Fibroblast of lung (primary cell): ENCODE results near the gene BAMBI. TPM values are rescaled to one million over a fixed set of nuclear protein-coding genes. Genes with fewer than 3 reads are reported as not detected.
A peak's percentile ranks its signal among the peaks of the same experiment; 100 is the strongest.

Experiments
- DNase-seq, 2 donors: peaks; one replicate each; pipeline versions ENCODE4 v3.0.0 to v3.0.0-alpha.2; 2010; ENCODE audit warnings: low read depth in 2 of 2
- H2AFZ ChIP-seq: 2 replicates; pipeline ENCODE4 v1.5.1; 2012; ENCODE audit warnings: low read length, control low read depth, inconsistent platforms
- H3K27ac ChIP-seq: 2 replicates; pipeline ENCODE4 v1.5.1; 2011; ENCODE audit warnings: low read length, control low read depth; ENCODE audit not compliant: insufficient read depth
- H3K27me3 ChIP-seq: 2 replicates; pipeline ENCODE4 v1.5.1; 2011; ENCODE audit warnings: mild to moderate bottlenecking, low read length; ENCODE audit not compliant: control insufficient read depth, insufficient read depth
- H3K36me3 ChIP-seq: 2 replicates; pipeline ENCODE4 v1.5.1; 2011; ENCODE audit warnings: low read length; ENCODE audit not compliant: control insufficient read depth, insufficient read depth
- H3K4me1 ChIP-seq: 2 replicates; pipeline ENCODE4 v1.5.1; 2011; ENCODE audit warnings: low read length; ENCODE audit not compliant: control insufficient read depth, insufficient read depth; ENCODE audit errors: extremely low read depth
- H3K4me2 ChIP-seq: 2 replicates; pipeline ENCODE4 v1.5.1; 2011; ENCODE audit warnings: low read length, control low read depth; ENCODE audit not compliant: insufficient read depth; ENCODE audit errors: extremely low read depth
- H3K4me3 ChIP-seq, 4 experiments: fragments of 200-600 bp in 1 of 4; sonication (generic) in 1 of 4; replicated peaks in 1 of 4; 2 replicates each; pipeline ENCODE4 v1.5.1; 2011 to 2016; ENCODE audit warnings: low read length in 4 of 4, low read depth in 3 of 4, mild to moderate bottlenecking in 3 of 4, control low read depth in 2 of 4, inconsistent platforms in 1 of 4, mixed read lengths in 1 of 4; ENCODE audit not compliant: insufficient read depth in 1 of 4; ENCODE audit errors: control extremely low read depth in 1 of 4
- H3K79me2 ChIP-seq: 2 replicates; pipeline ENCODE4 v1.5.1; 2012; ENCODE audit warnings: mild to moderate bottlenecking, low read length, inconsistent platforms; ENCODE audit not compliant: control insufficient read depth, insufficient read depth
- H3K9ac ChIP-seq: 2 replicates; pipeline ENCODE4 v1.5.1; 2011; ENCODE audit warnings: mild to moderate bottlenecking, low read length, control low read depth; ENCODE audit not compliant: insufficient read depth
- H3K9me3 ChIP-seq: 2 replicates; pipeline ENCODE4 v1.5.1; 2012; ENCODE audit warnings: low read depth, low read length; ENCODE audit not compliant: control insufficient read depth, insufficient read depth
- H4K20me1 ChIP-seq: 2 replicates; pipeline ENCODE4 v1.5.1; 2011; ENCODE audit warnings: low read length; ENCODE audit not compliant: control insufficient read depth, insufficient read depth; ENCODE audit errors: extremely low read depth
- CTCF ChIP-seq, 2 donors: IDR thresholded peaks in 1 of 2; conservative IDR thresholded peaks in 1 of 2; 1 replicate in 1 of 2; 2 replicates in 1 of 2; pipeline ENCODE4 v1.5.1; 2011 to 2012; ENCODE audit warnings: low read length in 2 of 2, control low read depth in 1 of 2, inconsistent platforms in 1 of 2, low read depth in 1 of 2, mild to moderate bottlenecking in 1 of 2
- EZH2 ChIP-seq: IDR thresholded peaks from 2 replicates; pipeline ENCODE4 v1.5.1; 2012; ENCODE audit warnings: low read length, control low read depth, mild to moderate bottlenecking; ENCODE audit errors: missing control alignments
- polyA plus RNA-seq, 2 donors: library from polyadenylated mRNA; depleted of rRNA in 1 of 2; stranded (reverse) in 1 of 2; unstranded in 1 of 2; fragments of >200 nt; gene quantifications; 2 replicates each; pipeline ENCODE4 v1.2.1, GENCODE V29; 2011 to 2012; ENCODE audit warnings: missing spikeins in 1 of 2
- total RNA-seq: library from RNA; depleted of rRNA; stranded (reverse); fragments of >200 nt; gene quantifications from 2 replicates; pipeline ENCODE4 v1.2.1, GENCODE V29; 2014

The BAMBI gene
- total and polyA plus RNA-seq, 2 donors (not counting 1 experiment from before 2014, with no cell fraction given): 4.6 to 17.8 TPM

GRCh38 chr10:28710202-28710886 lies 33.0 kb downstream of the BAMBI start:
- no peak overlapping the region for H2AFZ ChIP-seq
- H3K9me3 ChIP-seq: no peaks in the 10 kb centered on the region
- no peak overlapping the region for H3K4me2 ChIP-seq
- TF ChIP-seq EZH2 (no peak), CTCF (conservative IDR thresholded peaks at IDR 0.05 in 1 of 2, IDR thresholded peaks at IDR 0.05 in 1 of 2; ENCODE audit: low read depth in 1 of 2, low read length in 2 of 2) (no peak)
- H3K27me3 ChIP-seq: no peaks in the 10 kb centered on the region
- H3K4me3 ChIP-seq: no peak overlapping the region
- no peaks in the 10 kb centered on the region for H4K20me1 ChIP-seq
- no peaks in the 10 kb centered on the region for H3K79me2 ChIP-seq
- no peak for DNase-seq
- no peak overlapping the region for H3K27ac ChIP-seq
- H3K36me3 ChIP-seq: no peaks in the 10 kb centered on the region
- no peak overlapping the region for H3K9ac ChIP-seq
- no peaks in the 10 kb centered on the region for H3K4me1 ChIP-seq

GRCh38 chr10:28711041-28711440 lies 33.7 kb downstream of the BAMBI start:
- H3K27ac ChIP-seq: no peak overlapping the region
- H3K9ac ChIP-seq: no peak overlapping the region
- no peak overlapping the region for H3K4me3 ChIP-seq
- no peaks in the 10 kb centered on the region for H4K20me1 ChIP-seq
- TF ChIP-seq CTCF (conservative IDR thresholded peaks at IDR 0.05 in 1 of 2, IDR thresholded peaks at IDR 0.05 in 1 of 2; ENCODE audit: low read depth in 1 of 2, low read length in 2 of 2) (no peak), EZH2 (no peak)
- no peaks in the 10 kb centered on the region for H3K36me3 ChIP-seq
- no peaks in the 10 kb centered on the region for H3K79me2 ChIP-seq
- H3K27me3 ChIP-seq: no peaks in the 10 kb centered on the region
- H3K9me3 ChIP-seq: no peaks in the 10 kb centered on the region
- H3K4me1 ChIP-seq: no peaks in the 10 kb centered on the region
- H2AFZ ChIP-seq: no peak overlapping the region
- no peak for DNase-seq
- no peak overlapping the region for H3K4me2 ChIP-seq

GRCh38 chr10:28711776-28712175 lies 34.5 kb downstream of the BAMBI start:
- peak in 1 of 2 donors; percentile 19 for DNase-seq
- no peak overlapping the region for H3K27ac ChIP-seq
- H3K9ac ChIP-seq: no peak overlapping the region
- no peaks in the 10 kb centered on the region for H3K27me3 ChIP-seq
- H3K79me2 ChIP-seq: no peaks in the 10 kb centered on the region
- H3K36me3 ChIP-seq: no peaks in the 10 kb centered on the region
- no peaks in the 10 kb centered on the region for H4K20me1 ChIP-seq
- H3K9me3 ChIP-seq: no peaks in the 10 kb centered on the region
- TF ChIP-seq EZH2: no peak
- no peak for TF ChIP-seq CTCF (conservative IDR thresholded peaks at IDR 0.05 in 1 of 2, IDR thresholded peaks at IDR 0.05 in 1 of 2; ENCODE audit: low read depth in 1 of 2, low read length in 2 of 2)
- H3K4me2 ChIP-seq: no peak overlapping the region
- H2AFZ ChIP-seq: no peak overlapping the region
- no peaks in the 10 kb centered on the region for H3K4me1 ChIP-seq
- no peak overlapping the region for H3K4me3 ChIP-seq
